Right lobe of liver (tissue), 6 donors: ENCODE results near the gene NAXD. TPM values are rescaled to one million over a fixed set of nuclear protein-coding genes. Genes with fewer than 3 reads are reported as not detected.

Experiments
- ATAC-seq, 4 donors: fragments of 200-7000 bp; cut with Tn5 transposase; one replicate each; pipeline ENCODE4 v1.9.1; 2020; ENCODE audit warnings: mild to moderate bottlenecking in 4 of 4, moderate library complexity in 4 of 4
- DNase-seq, 3 donors: peaks; one replicate each; pipeline ENCODE4 v3.0.0-alpha.2; 2020
- H3K27ac ChIP-seq, 3 donors: fragments of 200-600 bp; one replicate each; pipeline ENCODE4 v1.8.0; 2022
- H3K27me3 ChIP-seq, 2 donors: fragments of 200-600 bp; one replicate each; pipeline ENCODE4 v1.8.0; 2022
- H3K36me3 ChIP-seq, 4 donors: fragments of 200-600 bp; sonication (generic) in 1 of 4; one replicate each; pipeline versions ENCODE4 v1.5.1 to v1.8.0; 2017 to 2022; ENCODE audit warnings: control low read depth in 1 of 4
- H3K4me1 ChIP-seq, 4 donors: fragments of 200-600 bp; sonication (generic) in 1 of 4; one replicate each; pipeline versions ENCODE4 v1.5.1 to v1.8.0; 2017 to 2022; ENCODE audit warnings: control low read depth in 1 of 4
- H3K4me3 ChIP-seq, 3 donors: fragments of 200-600 bp; one replicate each; pipeline ENCODE4 v1.8.0; 2022
- H3K9me3 ChIP-seq, 4 donors: fragments of 200-600 bp; sonication (generic) in 1 of 4; one replicate each; pipeline versions ENCODE4 v1.5.1 to v1.8.0; 2017 to 2022; ENCODE audit warnings: control low read depth in 1 of 4
- CTCF ChIP-seq, 4 donors: fragments of 200-600 bp in 3 of 4; fragments of 450-650 bp in 1 of 4; IDR thresholded peaks; one replicate each; pipeline versions ENCODE4 v1.5.1 to v1.8.0; 2016 to 2022; ENCODE audit warnings: antibody characterized with exemption in 4 of 4, mild to moderate bottlenecking in 2 of 4
- POLR2A ChIP-seq: fragments of 450-650 bp; IDR thresholded peaks from one replicate; pipeline ENCODE4 v1.6.1; 2017; ENCODE audit warnings: antibody characterized with exemption, mild to moderate bottlenecking
- WGBS: methylation state at CpG from one replicate; pipeline ENCODE4 v1.1.6; 2018; ENCODE audit warnings: low coverage, low lambda C conversion rate; ENCODE audit not compliant: insufficient coverage; ENCODE audit errors: missing lambda C conversion rate; 5-methylcytosine and 5-hydroxymethylcytosine counted together
- intact Hi-C, 2 donors: fragments of 100-400 bp; cut with DNase I; formaldehyde crosslinking; loops; one replicate each; pipeline versions ENCODE4 v1.11.2 to v1.14.1; 2022
- total RNA-seq, 6 experiments: library from RNA; depleted of rRNA in 2 of 6; stranded (reverse); fragments of >200 nt in 2 of 6; fragmentation: NEBNext Ultra II Directional in 3 of 6; extraction: Animal tissue kit (Norgen Biotek cat#: 25700) in 3 of 6; gene quantifications; one replicate each; pipeline versions ENCODE4 v1.1.0 to v1.2.4, GENCODE V29; 2016 to 2023
- donor health status: DM: no; HTN: yes; CAD: no.
- donor health status: DM: no; HTN: no; CAD: no.
- donor health status: DM: no; HTN: no; CAD: no.
- donor health status: DM: no; HTN: yes; CAD: no.
- donor health status: DM: no; HTN: yes; CAD: no.

The NAXD gene
- total RNA-seq, 6 experiments from 2014 or later: 24.2 to 41.9 (median 29.9) TPM

GRCh38 chr13:110582421-110582954 is 32.9 kb upstream of the NAXD start:
- Histone ChIP-seq H3K27me3 (no peaks in the 10 kb centered on the region), H3K36me3 (no peaks in the 10 kb centered on the region), H3K4me3 (no peak overlapping the region), H3K9me3 (no peaks in the 10 kb centered on the region), H3K4me1 (no peaks in the 10 kb centered on the region), H3K27ac (no peak overlapping the region)
- no peak for ATAC-seq
- TF ChIP-seq CTCF (IDR thresholded peaks at IDR 0.05) (no peak), POLR2A (no peak)
- intact Hi-C loops: no loop called here
- WGBS: 79% methylated on average over 8 of the region's 13 CpGs
- no peak for DNase-seq

- Histone ChIP-seq H3K27ac (no peak overlapping the region), H3K4me3 (no peak overlapping the region), H3K4me1 (no peaks in the 10 kb centered on the region), H3K36me3 (no peaks in the 10 kb centered on the region), H3K9me3 (no peaks in the 10 kb centered on the region), H3K27me3 (no peaks in the 10 kb centered on the region)
- intact Hi-C loops: no loop called here
- WGBS: 80% methylated on average over 9 of the region's 13 CpGs
- ATAC-seq: no peak
- peak in 1 of 3 donors; percentile 8 for DNase-seq
- TF ChIP-seq POLR2A (no peak), CTCF (IDR thresholded peaks at IDR 0.05) (no peak)
Observed at GRCh38 chr13:110583178-110583865, 32.0 kb upstream of the NAXD start.

- intact Hi-C loops: loop anchor here (10.0 kb wide), 2 partner anchors 225 to 455 kb away; no protein-coding TSS in a partner anchor
- Histone ChIP-seq H3K27ac (no peak overlapping the region), H3K9me3 (no peaks in the 10 kb centered on the region), H3K36me3 (no peaks in the 10 kb centered on the region), H3K4me3 (no peak overlapping the region), H3K27me3 (no peaks in the 10 kb centered on the region), H3K4me1 (no peaks in the 10 kb centered on the region)
- DNase-seq: no peak
- no peak for TF ChIP-seq POLR2A
- TF ChIP-seq CTCF (IDR thresholded peaks at IDR 0.05): no peak
- 32% methylated on average over 3 of the region's 3 CpGs for WGBS
- no peak for ATAC-seq
Observed at GRCh38 chr13:110589793-110590390, 25.5 kb upstream of the NAXD start.

- TF ChIP-seq CTCF (IDR thresholded peaks at IDR 0.05) (no peak), POLR2A (no peak)
- Histone ChIP-seq H3K4me1 (no peaks in the 10 kb centered on the region), H3K27ac (no peak overlapping the region), H3K4me3 (no peak overlapping the region), H3K27me3 (no peaks in the 10 kb centered on the region), H3K9me3 (no peaks in the 10 kb centered on the region), H3K36me3 (no peaks in the 10 kb centered on the region)
- no peak for ATAC-seq
- WGBS: 60% methylated on average over 1 of the region's 6 CpGs
- intact Hi-C loops: loop anchor here (10.0 kb wide), 2 partner anchors 224 to 454 kb away; no protein-coding TSS in a partner anchor
- DNase-seq: no peak
Observed at GRCh38 chr13:110590577-110590976, 24.8 kb upstream of the NAXD start.
